ENCODE results near the gene CCNY.
"Not testable (repeated sequence)": the region's sequence is repeated elsewhere in the genome, so short reads cannot be mapped to it uniquely, and the experiment has no call there.

Gene CCNY

DNA sequence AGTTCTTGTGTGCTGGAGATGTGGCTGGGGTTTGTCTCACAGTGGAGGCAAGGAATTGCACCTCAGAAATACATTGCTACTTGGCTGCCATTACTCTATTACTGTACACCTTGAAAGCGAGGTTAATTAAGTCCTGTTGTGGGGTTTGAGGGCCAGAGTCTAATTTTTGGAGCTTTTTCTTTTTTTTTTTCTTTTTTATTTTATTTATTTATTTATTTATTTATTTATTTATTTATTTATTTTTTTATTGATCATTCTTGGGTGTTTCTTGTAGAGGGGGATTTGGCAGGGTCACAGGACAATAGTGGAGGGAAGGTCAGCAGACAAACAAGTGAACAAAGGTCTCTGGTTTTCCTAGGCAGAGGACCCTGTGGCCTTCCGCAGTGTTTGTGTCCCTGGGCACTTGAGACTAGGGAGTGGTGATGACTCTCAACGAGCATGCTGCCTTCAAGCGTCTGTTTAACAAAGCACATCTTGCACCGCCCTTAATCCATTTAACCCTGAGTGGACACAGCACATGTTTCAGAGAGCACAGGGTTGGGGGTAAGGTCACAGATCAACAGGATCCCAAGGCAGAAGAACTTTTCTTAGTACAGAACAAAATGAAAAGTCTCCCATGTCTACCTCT lies 69.8 kb downstream of the CCNY start:
- not testable (repeated sequence) for DNase-seq (ENCODE audit: low read depth in 2 of 2)

DNA sequence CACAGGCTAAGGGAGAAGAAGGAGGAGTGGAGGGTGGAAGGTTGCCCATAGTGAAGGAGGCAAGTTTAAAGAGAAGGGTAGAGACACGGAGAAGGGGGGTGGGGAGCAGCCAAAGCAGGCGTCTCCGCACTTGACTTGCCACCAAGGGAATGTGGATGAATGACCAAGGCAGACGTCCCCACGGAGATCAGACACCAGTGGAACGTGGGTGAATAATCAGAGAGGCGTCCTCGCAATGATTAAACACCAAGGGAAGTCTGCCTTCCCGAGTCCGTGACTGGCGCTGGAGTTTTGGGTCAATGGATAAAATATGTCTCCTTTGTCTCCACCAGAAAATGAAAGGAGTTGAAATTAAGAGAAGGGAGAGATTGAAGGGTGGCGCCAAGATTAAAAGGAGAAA lies 71.4 kb downstream of the CCNY start:
- DNase-seq (ENCODE audit: low read depth in 2 of 2) = not testable (repeated sequence)

DNA sequence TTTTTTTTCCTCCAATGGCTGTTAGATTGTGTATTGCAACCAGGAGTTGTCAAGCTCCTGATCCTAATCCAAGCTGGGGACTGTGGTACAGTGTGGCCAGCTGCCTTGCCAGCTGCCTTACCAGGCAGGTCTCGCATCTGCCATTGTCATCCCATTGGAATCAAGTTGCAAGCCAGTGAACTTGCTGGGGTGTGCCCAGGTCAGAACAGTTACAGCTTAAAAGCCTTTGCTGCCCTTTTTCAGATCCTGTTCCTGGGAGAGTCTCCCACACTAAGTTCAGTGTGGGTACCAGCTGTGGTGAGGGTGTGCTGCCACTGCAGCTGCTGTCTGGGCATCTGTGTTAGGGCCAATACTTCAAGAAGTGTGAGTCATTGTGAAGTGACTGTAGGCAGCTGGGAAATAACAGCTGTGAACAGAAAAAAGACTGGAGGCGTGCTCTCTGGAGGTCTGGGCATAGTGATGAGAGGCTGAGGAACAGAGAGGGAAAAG lies 72.8 kb downstream of the CCNY start:
- no peak for DNase-seq (ENCODE audit: low read depth in 2 of 2)

DNA sequence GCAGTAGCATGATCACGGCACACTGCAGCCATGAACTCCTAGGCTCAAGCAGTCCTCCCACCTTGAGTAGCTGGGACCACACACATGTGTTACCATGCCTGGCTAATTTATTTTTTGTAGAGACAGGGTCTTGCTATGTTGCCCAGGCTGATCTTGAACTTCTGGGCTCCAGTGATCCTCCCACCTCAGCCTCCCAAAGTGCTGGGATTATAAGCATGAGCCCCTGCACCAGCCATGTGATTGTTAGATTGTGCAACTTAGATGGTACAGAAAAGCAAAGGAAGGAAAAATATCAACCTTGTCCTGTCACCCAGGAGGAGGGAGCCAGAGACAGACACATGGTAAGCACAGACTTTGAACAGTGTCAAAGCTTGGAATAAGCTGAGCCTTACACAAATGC lies 73.5 kb downstream of the CCNY start:
- DNase-seq (ENCODE audit: low read depth in 2 of 2) = no peak

DNA sequence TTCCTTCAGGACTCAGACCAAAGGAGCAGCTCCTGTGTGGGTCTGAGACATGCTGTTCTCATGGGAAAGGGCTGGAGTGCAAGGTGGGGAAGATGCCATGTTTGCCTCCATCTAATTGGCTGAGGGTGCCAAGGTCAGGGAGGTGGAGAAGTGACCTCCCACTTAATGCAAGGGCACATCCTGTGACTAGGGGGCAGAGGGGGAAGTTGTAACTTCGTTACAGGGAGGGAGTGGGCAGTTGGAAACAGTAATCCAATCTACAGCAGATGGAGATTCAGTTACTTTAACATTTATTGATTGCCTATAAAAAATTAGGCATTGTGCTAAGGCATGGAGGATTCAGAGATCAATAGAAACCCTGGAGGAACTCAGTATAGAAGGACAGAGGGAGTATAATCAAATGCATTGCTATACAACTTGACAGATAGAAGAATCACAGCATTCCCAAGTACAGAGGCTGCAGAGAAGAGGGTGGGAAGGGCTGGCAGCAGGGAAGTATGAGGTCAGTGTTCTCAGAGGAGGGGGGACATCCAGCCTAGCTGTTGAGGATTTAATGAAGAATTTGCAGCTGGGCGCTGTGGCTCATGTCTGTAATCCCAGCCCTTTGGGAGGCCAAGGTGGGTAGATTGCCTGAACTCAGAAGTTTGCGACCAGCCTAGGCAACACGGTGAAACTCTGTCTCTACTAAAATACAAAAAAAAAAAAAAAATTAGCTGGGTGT lies 75.9 kb downstream of the CCNY start:
- no peak for DNase-seq (ENCODE audit: low read depth in 2 of 2)

DNA sequence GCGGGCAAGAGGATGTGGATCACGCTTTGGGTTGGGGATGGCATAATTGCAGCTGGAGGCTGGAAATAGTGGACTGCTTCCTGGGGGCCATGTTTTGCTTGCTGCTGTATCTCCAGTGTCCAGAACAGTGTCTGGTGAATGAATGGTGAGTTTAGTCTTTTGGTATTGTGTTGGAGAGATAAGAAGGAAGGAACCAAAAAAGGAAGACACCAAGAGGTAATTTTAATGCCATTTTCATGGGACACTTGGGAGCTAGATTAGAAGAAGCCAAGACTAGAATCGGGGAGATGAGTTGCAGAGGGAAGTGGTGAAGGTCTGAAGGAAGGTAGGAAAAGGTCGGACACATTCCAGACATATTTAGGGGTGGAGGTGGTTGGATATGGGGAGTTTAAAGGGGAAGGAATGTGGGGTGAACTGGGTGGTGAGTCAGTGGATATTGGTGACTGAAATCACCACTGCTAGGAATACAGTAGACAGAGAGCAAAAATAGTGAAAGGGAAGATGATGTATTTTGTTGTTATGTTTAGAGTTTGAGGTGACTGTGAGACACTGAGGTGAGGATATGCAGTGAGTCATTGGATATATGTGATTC lies 76.7 kb downstream of the CCNY start:
- no peak for DNase-seq (ENCODE audit: low read depth in 2 of 2)

DNA sequence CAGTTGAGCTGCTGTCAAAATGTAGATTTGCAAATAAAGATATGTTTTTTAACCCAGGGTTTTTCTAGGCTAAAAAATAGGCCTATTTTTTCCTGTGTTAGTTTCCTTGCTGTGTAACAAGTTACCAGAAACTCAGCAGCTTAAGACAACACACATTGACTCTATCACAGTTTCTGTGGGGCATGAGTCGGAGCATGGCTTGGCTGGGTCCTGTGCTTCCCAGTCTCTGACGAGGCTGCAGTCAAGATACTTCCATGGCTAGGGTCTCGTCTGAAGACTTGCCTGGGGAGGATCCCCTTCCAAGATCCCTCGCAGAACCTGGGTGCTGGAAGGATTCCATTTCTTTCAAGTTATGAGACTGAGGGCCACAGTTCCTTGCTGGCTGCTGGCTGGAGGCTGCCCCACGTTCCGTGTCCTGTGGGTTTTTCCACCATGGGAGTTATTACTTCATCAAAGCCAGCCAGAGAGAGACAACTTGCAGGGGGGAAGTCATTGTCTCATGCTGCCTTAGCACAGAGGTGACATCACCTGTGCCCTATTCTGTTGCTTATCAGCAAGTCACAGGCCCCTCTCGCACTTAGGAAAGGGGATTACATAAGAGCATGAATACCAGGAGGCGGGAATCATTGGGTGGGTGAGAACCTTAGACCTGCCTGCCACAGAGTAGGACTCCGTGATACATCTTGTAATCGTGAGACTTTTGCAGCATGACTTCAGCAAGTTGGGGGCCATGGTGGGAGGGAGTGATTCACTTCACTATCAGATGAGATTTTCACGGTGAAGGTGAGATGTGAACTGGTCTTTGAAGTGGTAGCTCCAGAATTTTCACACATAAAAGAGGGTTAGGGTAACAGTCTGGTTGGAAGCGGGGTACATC lies 77.9 kb downstream of the CCNY start:
- DNase-seq (ENCODE audit: low read depth in 2 of 2) = no peak

DNA sequence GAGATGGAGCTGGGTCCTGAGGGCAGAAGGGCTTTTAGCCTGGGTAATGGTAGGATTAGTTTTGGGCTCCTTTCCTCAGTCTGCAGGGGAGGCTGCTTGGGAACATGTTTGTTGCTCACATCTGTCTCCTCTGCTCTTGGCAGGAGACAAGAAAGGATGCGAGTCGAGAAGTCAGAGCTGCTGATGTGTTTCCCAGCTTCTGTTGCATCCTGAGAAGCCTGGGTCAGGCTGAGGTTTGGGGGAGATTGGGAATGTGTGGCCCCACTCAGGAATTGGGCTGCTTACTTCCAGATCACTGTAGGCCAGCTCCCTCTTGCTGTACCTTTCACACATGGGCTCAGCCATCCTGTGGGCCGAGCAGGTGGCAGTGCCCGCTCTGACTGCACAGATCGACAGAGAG lies 79.2 kb downstream of the CCNY start:
- no peak for DNase-seq (ENCODE audit: low read depth in 2 of 2)

DNA sequence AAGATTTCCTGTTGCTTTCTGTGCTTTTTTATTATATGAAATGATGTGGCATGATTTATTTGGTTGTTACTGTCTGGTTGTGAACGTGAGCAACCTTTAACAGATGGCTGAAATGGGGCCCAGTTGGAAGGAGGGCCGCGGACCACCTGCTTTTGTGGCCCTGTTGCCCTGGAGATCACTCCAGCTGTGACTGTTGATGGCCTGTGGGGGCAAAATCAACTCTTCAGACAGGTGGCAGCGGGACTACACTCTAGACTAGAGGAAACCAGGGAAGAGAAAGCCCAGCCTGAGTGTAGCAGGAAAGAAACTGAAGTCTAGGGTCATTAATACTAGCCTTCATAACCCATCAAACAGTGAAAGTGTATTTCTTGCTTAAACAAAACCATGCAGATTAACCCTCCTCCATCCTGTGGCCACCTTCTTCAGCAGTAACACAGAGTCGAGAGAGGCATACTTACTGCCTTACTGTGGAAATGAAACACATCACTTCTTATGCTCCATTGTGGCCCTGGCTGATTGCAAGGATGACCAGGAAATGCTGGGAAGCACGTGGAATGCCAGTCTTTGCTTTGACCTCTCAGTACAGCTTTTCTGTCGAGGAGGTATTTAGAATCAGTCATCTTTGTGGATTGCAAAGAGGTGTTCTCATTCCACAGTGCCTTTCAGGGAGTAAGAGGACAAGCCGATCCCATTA lies 80.5 kb downstream of the CCNY start:
- no peak for DNase-seq (ENCODE audit: low read depth in 2 of 2)

DNA sequence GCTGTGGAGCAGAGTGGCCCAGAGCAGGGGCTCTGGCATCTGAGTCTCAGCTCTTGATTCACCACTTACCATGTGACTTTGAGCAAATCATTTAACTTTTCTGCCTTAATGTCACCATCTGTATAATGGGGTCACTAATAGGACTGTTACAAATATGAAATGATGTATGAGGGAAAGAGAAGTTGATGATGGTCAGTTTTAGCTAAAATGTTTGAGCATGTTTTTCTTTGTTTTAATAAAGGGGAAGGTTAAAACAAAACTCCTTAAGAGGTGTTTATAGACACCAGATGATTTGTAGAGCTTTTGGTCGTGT lies 81.0 kb downstream of the CCNY start:
- no peak for DNase-seq (ENCODE audit: low read depth in 2 of 2)

DNA sequence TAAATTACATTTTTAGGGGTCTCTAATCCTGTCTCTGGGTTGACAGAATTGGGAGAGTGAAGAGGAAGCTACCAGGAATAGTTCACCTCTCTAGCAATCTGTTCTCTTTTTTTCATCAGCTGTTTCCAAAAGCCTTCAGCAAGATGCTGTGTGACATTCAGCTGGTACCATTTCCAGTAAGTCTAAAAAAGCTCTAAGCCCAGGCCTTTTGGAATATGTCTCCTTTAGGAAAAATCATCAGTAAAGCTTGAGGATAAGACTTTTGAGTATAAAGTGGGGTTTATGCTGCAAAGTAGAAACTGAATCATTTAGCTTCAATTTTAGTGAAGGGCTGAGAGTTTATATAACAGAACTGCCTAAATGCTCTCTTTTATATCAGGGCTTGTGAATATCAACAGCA lies 81.5 kb downstream of the CCNY start:
- DNase-seq (ENCODE audit: low read depth in 2 of 2) = no peak

DNA sequence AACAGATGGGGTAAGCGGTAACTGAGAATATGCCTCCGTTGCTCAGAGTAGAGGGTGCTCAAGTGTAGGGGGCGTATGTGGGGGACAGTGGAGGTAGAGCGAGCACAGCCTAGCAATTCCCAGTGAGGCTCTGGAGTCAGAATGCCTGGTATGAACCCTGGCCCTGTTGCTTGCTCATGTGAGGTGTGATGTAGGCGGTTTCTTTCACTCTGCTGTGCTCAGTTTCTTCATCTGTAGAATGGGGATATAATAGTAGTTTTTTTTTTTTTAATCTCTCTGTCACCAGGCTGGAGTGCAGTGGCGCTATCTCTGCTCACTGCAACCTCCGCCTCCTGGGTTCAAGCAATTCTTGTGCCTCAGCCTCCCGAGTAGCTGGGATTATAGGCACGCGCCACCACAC lies 82.3 kb downstream of the CCNY start:
- DNase-seq (ENCODE audit: low read depth in 2 of 2) = not testable (repeated sequence)

DNA sequence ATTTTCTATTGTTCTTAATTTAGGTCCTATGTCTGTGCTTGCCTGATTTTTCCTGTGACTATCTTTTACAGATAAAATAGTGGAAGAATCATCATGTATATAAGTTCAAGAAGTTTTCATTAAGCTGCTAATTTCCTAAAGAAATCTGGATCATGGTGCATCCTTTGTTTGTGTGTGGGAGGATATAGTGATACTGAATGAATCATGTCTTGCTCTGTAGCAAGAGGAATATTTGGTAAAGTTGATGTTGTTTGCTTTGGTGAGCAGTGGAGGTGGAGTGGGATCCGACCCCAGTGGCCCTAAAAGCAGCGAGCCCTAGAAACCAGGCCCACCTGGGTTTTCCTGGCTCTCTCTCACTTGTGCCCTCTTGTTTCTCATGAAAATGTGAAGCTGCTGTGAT lies 83.7 kb downstream of the CCNY start:
- no peak for DNase-seq (ENCODE audit: low read depth in 2 of 2)

DNA sequence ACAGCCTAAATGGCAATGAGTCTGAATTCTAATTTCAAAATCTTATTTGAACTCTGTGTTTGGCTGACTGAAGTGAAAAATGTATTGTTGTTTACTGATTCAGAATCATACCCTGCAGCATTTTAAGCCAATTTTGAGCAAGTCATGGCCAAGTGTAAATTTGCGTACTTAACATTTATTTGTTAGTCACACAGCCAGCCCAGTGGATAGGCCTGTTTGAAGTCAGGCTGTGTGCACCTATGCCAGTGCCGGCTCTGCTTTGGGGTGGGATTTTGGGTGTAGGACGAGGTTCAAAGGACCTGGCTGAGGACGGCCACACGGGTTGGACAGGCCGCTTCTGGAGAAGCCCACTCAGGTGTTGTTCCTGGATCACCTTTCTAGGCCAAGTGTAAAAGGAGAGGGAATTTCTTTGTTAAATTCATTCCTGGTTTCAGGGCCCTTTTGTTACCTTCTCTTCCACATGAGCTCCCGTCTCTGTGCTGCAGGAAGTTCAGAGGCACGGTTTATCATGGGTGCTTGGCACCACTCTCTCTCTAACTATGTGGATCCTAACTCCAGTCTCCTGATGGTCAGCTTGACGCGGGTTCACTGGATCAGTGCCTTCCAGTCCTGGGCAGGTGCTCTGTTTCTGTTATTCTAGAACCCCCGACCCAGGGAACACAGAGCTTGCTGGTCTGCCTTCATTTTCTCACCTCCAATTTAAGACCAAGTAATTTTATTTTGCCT lies 84.7 kb downstream of the CCNY start:
- no peak for DNase-seq (ENCODE audit: low read depth in 2 of 2)

DNA sequence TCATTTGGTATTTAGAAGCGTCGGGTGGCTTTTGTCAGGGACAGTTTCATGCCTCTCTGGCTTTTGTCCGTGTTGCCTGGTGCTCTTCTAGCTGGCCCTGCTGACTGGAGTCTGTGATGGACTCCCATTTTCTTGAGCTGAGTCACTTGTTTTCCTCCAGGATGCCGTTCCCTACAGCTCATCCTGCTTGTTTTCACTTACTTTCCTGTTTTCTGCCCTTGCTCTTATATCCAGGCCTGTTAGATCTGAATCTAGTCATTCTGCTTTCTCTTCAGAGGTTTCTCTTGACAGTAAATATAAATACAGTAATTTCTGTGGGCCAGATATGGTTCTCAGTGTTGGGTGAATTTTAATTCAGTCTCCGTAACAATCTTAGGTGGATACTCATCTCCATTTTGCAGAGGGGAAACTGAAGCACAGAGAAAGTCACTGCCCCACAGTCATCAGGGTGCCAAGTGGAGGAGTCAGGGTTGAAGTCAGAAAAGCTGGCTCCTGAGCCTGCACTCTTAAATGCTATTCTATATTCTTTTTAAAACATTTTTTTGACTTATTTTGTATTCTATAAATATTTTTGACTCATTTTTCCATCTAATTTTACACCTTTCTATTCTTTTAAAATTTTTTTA lies 85.4 kb downstream of the CCNY start:
- no peak for DNase-seq (ENCODE audit: low read depth in 2 of 2)

DNA sequence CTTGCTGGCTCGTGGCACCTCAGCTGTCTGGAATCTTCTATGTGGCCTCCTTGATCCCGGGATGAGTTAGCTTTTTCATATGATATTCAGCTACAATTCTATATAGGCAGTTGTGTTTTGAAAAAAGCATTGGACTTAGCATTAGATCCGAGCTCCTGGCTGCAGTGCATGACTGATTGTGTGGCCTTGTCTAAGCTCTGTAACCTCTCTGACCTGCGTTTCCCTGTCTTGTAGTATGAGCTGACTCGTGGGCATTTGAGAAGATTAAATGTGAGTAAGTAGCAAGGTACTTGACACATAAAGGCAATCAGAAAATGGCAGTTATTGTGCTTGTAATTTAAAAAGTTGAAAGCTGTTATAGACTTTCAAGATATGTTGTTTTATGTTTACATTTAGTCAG lies 85.9 kb downstream of the CCNY start:
- DNase-seq (ENCODE audit: low read depth in 2 of 2) = no peak

DNA sequence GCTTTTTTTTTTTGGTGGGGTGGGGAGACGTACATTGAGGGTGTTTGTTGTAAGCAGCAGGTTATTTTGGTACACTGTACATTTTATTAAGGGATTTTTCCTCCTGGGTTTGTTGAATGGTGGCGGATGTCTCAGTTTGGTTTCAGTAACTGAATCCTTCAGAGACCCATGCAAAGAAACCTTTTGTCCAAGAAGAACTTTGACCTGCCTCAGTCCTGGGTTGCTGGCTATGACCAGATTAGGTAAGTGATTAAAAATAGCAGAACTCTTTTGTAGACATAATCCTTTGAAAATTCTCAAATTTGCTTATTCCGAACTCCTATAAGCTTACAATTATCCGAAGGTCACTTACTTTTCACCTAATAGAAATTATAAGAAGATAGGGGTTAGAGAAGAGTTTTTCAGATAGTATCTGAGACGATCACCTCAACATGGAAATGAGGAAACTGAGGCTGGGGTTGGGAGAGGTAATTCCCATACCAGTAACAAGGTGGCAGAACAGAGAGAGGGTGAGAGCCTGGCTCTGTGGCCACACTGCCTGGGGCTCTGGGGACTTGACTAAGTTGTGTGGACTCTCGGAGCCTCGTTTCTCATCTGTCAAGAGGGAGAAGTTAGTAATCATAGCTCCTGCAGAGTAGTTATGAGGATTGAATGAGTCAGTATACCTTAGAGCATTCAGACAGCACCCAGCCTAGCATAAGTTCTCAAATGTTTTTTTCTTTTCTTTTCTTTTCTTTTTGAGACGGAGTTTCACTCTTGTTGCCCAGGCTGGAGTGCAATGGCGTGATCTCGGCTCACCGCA lies 87.4 kb downstream of the CCNY start:
- DNase-seq (ENCODE audit: low read depth in 2 of 2) = no peak

DNA sequence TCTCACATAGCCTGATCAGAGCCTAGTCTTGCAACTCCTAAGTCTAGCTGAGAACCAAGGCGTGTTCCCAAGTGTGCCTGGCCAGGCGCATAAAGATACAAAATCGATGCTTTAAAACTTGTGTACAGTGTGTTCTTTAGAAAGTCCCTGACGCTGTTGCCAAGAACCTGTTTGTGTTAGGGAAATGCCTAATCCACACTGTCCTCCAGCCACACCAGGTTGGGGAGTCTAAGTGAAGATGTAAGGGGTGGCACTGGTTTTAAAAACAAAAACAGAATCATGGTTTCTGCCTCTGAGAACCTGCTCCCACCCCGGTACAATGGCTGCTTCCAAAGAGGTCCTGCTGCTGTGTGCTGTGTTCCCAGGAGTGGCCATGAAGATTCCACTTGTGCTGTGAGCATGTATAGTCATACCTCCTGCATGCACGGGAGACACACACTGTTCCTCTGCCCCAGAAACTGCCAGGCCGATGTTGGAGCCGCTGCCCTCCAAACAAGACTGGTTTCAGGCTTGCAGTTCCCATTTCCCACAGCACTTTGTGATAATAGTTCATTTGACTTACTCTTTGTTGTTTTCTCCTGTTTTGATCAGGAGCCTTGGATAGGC lies 88.5 kb downstream of the CCNY start:
- DNase-seq (ENCODE audit: low read depth in 2 of 2) = no peak

DNA sequence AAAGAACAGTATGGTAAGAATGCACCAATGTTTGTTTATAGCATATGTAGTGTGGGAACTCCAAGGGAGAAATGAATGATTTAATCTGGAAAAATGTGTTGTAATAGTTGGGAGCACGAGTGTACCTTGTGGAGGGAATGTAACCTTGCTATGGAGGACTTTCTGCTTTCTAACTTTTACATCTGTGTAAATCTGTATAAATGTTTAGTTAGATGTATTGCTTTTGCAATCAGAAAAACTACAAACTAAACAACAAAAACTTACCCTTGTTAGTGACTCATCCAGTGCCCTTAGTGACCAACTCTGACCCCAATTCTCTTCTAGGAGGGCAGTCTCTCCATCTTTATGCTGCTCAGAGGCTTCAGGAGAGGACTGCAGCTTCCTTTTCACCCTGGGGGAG lies 89.3 kb downstream of the CCNY start:
- no peak for DNase-seq (ENCODE audit: low read depth in 2 of 2)

Measured in activated CD4-positive, alpha-beta T cell treated with anti-CD3 and anti-CD28 coated beads for 24 hours (primary cell).